ENCODE measurements around the gene UQCRC1.

UQCRC1 gene

GRCh38 chr3:48651771-48652170 lies 42.3 kb upstream of the UQCRC1 start:
- DNase-seq (ENCODE audit: low read depth) = no peak
- TF ChIP-seq, protein P1, sequence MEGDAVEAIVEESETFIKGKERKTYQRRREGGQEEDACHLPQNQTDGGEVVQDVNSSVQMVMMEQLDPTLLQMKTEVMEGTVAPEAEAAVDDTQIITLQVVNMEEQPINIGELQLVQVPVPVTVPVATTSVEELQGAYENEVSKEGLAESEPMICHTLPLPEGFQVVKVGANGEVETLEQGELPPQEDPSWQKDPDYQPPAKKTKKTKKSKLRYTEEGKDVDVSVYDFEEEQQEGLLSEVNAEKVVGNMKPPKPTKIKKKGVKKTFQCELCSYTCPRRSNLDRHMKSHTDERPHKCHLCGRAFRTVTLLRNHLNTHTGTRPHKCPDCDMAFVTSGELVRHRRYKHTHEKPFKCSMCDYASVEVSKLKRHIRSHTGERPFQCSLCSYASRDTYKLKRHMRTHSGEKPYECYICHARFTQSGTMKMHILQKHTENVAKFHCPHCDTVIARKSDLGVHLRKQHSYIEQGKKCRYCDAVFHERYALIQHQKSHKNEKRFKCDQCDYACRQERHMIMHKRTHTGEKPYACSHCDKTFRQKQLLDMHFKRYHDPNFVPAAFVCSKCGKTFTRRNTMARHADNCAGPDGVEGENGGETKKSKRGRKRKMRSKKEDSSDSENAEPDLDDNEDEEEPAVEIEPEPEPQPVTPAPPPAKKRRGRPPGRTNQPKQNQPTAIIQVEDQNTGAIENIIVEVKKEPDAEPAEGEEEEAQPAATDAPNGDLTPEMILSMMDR (conservative IDR thresholded peaks at IDR 0.05; ENCODE audit: control insufficient read depth, insufficient read depth, low read depth, low read length) = no peak

DNA sequence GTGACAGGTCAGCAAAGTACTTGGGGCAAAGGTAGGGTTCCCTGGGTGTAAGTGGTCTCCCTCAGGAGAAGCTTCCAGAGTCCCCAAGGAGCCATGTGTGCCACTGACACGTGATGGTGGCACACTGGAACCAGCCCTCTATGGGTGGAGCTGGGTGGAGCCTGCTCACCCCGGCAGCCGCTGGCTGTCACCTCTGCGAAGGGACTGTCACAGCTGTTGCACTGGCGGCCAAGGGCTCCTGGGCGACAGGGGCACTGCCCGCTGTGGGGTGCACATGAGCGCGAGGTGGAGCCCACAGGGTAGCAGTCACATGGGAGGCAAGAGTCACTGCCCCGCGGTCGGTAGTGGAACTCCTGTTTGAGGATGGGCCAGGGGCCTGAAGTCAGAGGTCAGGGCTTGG lies 41.3 kb upstream of the UQCRC1 start:
- H3K4me3 ChIP-seq (ENCODE audit: control insufficient read depth, low read depth, low read length) = no peak overlapping the region
- no peak for DNase-seq (ENCODE audit: low read depth)
- TF ChIP-seq, protein P1 (conservative IDR thresholded peaks at IDR 0.05; ENCODE audit: control insufficient read depth, insufficient read depth, low read depth, low read length) = no peak

More at GRCh38 chr3:48651771-48652170, 42.3 kb upstream of the UQCRC1 start:
- no peak overlapping the region for H3K4me3 ChIP-seq (ENCODE audit: control insufficient read depth, low read depth, low read length)

DNA sequence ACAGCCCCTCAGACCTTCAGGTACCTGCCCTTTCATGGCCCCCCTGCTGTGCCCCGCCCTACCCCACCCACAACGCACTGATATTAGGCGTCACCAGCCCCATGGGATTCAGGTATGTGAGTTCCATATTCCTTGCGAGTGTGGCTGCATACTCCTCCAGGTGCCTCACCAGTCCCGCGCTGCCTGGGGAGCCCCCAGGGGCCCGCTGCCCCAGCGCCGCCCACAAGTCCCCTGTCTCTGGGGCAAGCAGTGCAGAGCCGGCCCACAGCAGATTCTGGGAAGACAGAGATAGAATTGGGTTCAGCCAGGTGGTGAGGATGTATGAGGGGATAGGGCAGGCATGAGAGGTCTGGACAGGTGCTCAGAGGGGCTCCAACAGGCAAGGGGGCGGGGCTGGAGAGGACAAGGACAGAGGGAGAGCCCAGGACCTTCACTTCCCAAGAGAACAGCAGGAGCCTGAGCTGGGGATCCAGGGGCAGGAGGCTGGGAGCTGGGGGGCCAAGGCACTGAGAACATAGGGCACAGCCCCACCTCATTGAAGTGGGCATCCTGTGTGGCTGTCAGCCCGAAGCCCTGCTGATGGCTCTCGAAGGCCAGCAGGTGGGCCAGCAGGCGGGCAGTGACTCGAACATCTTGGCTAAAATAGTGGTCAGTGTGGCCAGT lies 38.9 kb upstream of the UQCRC1 start:
- no peak for DNase-seq (ENCODE audit: low read depth)
- H3K4me3 ChIP-seq (ENCODE audit: control insufficient read depth, low read depth, low read length) = no peak overlapping the region
- TF ChIP-seq, protein P1 (conservative IDR thresholded peaks at IDR 0.05; ENCODE audit: control insufficient read depth, insufficient read depth, low read depth, low read length) = no peak

- TF ChIP-seq, protein P1 (conservative IDR thresholded peaks at IDR 0.05; ENCODE audit: control insufficient read depth, insufficient read depth, low read depth, low read length) = no peak
- DNase-seq (ENCODE audit: low read depth) = no peak
These were observed 38.3 kb upstream of the UQCRC1 start for GRCh38 chr3:48647714-48648113.

GRCh38 chr3:48644898-48645760 lies 35.7 kb upstream of the UQCRC1 start:
- DNase-seq (ENCODE audit: low read depth) = no peak
- H3K4me3 ChIP-seq (ENCODE audit: control insufficient read depth, low read depth, low read length) = no peak overlapping the region
- TF ChIP-seq, protein P1 (conservative IDR thresholded peaks at IDR 0.05; ENCODE audit: control insufficient read depth, insufficient read depth, low read depth, low read length) = no peak

More at GRCh38 chr3:48647714-48648113, 38.3 kb upstream of the UQCRC1 start:
- no peak overlapping the region for H3K4me3 ChIP-seq (ENCODE audit: control insufficient read depth, low read depth, low read length)

DNA sequence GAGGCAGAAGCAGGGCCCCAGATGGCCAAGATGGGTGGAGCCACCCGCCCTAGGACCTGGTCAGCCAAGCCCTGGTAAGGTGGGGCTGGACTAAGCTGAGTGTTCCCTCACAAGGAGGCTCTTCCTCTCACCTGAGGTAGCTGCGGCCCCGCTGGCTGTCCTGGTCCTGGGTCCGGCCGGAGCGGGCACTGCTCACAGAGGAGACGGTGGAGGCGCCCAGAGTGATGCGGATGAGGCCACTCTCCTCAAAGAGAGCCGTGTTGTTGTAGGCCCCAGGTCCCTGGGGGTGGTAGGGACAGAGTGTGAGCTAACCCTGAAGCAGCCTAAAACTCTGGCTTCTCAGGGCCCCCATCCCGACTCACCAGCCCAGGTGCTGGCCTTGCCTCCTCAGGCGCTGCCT lies 33.2 kb upstream of the UQCRC1 start:
- TF ChIP-seq, protein P1 (conservative IDR thresholded peaks at IDR 0.05; ENCODE audit: control insufficient read depth, insufficient read depth, low read depth, low read length) = no peak
- DNase-seq (ENCODE audit: low read depth) = no peak
- no peak overlapping the region for H3K4me3 ChIP-seq (ENCODE audit: control insufficient read depth, low read depth, low read length)

Data from fibroblast of mammary gland (primary cell).